ENCODE data around the gene CCIN. TPM values are rescaled to one million over a fixed set of nuclear protein-coding genes. Genes with fewer than 3 reads are reported as not detected.

CCIN gene
- polyA plus RNA-seq, 1 donor, result 0.42 TPM

Other genes starting within 250 kb of the CCIN start
- not detected for gene OR2S2, start 211.2 kb upstream of the CCIN start, polyA plus RNA-seq (ENCODE audit: insufficient read length)
- 30.0 TPM for gene RECK, start 132.5 kb upstream of the CCIN start, polyA plus RNA-seq (ENCODE audit: insufficient read length)
- gene GLIPR2, start 32.7 kb upstream of the CCIN start, polyA plus RNA-seq (ENCODE audit: insufficient read length), result 39.3 TPM
- 257 TPM for gene CLTA, start 21.5 kb downstream of the CCIN start, polyA plus RNA-seq (ENCODE audit: insufficient read length)
- gene GNE, start 89.1 kb downstream of the CCIN start, polyA plus RNA-seq (ENCODE audit: insufficient read length), result 21.5 TPM
- gene RNF38, start 230.9 kb downstream of the CCIN start, polyA plus RNA-seq (ENCODE audit: insufficient read length), result 56.3 TPM

All from left kidney (tissue), 1 donor.